Nephron progenitor cell (in vitro differentiated cells): Measurements from ENCODE around the gene DCLK2.
A peak's percentile ranks its signal among the peaks of the same experiment; 100 is the strongest.

Experiments
- DNase-seq: peaks from one replicate; pipeline ENCODE4 v3.0.0; 2021
- H3K27ac Mint-ChIP-seq: 2 replicates; pipeline ENCODE4 v1.8.0; 2021; ENCODE audit warnings: mild to moderate bottlenecking, moderate library complexity, mixed read lengths
- H3K27me3 Mint-ChIP-seq: 2 replicates; pipeline ENCODE4 v1.8.0; 2021; ENCODE audit warnings: mild to moderate bottlenecking, low read depth, mixed read lengths; ENCODE audit not compliant: poor library complexity
- H3K36me3 Mint-ChIP-seq: 2 replicates; pipeline ENCODE4 v1.8.0; 2021; ENCODE audit warnings: low read depth, mixed read lengths
- H3K4me1 Mint-ChIP-seq: 2 replicates; pipeline ENCODE4 v1.8.0; 2021; ENCODE audit warnings: mixed read lengths
- H3K4me3 Mint-ChIP-seq: 2 replicates; pipeline ENCODE4 v1.8.0; 2021; ENCODE audit warnings: mild to moderate bottlenecking, moderate library complexity, mixed read lengths
- H3K9me3 Mint-ChIP-seq: 2 replicates; pipeline ENCODE4 v1.8.0; 2021; ENCODE audit warnings: mild to moderate bottlenecking, moderate library complexity, mixed read lengths
- CTCF ChIP-seq: fragments of 200-600 bp; sonication (generic); IDR thresholded peaks from 2 replicates; pipeline ENCODE4 v1.5.0; 2021; ENCODE audit warnings: antibody characterized with exemption

Gene DCLK2

GRCh38 chr4:150127757-150128156, 49.5 kb downstream of the DCLK2 start:
- H3K27me3 Mint-ChIP-seq = peaks cover 7% of the 10 kb centered on the region

GRCh38 chr4:150130933-150131332, 52.7 kb downstream of the DCLK2 start:
- no peak for TF ChIP-seq CTCF
- no peak overlapping the region for H3K4me3 Mint-ChIP-seq
- H3K4me1 Mint-ChIP-seq = peaks cover 2% of the 10 kb centered on the region
- peaks cover 3% of the 10 kb centered on the region for H3K36me3 Mint-ChIP-seq
- DNase-seq = no peak
- peaks cover 8% of the 10 kb centered on the region for H3K27me3 Mint-ChIP-seq
- no peaks in the 10 kb centered on the region for H3K9me3 Mint-ChIP-seq
- H3K27ac Mint-ChIP-seq = no peak overlapping the region

More at GRCh38 chr4:150127757-150128156, 49.5 kb downstream of the DCLK2 start:
- Mint-ChIP-seq H3K9me3 (peaks cover 3% of the 10 kb centered on the region), H3K4me1 (peaks cover 4% of the 10 kb centered on the region), H3K27ac (no peak overlapping the region), H3K4me3 (no peak overlapping the region), H3K36me3 (no peaks in the 10 kb centered on the region)
- DNase-seq = no peak
- no peak for TF ChIP-seq CTCF

GRCh38 chr4:150131581-150132228, 53.5 kb downstream of the DCLK2 start:
- Mint-ChIP-seq H3K36me3 (peaks cover 4% of the 10 kb centered on the region), H3K9me3 (no peaks in the 10 kb centered on the region), H3K4me1 (peaks cover 7% of the 10 kb centered on the region), H3K27ac (no peak overlapping the region), H3K27me3 (peaks cover 8% of the 10 kb centered on the region), H3K4me3 (no peak overlapping the region)
- TF ChIP-seq CTCF = no peak
- DNase-seq = no peak

- no peaks in the 10 kb centered on the region for H3K9me3 Mint-ChIP-seq
- DNase-seq = no peak
- H3K4me1 Mint-ChIP-seq = peaks cover 12% of the 10 kb centered on the region
- no peak overlapping the region for H3K27ac Mint-ChIP-seq
- peaks cover 8% of the 10 kb centered on the region for H3K27me3 Mint-ChIP-seq
- H3K36me3 Mint-ChIP-seq = peaks cover 4% of the 10 kb centered on the region
- no peak overlapping the region for H3K4me3 Mint-ChIP-seq
- no peak for TF ChIP-seq CTCF
These were observed 55.4 kb downstream of the DCLK2 start for GRCh38 chr4:150133605-150134004.

GRCh38 chr4:150135134-150135772, 57.0 kb downstream of the DCLK2 start:
- Mint-ChIP-seq H3K36me3 (peaks cover 4% of the 10 kb centered on the region), H3K4me3 (no peak overlapping the region), H3K4me1 (peaks cover 15% of the 10 kb centered on the region), H3K9me3 (no peaks in the 10 kb centered on the region), H3K27ac (no peak overlapping the region), H3K27me3 (peaks cover 8% of the 10 kb centered on the region)
- TF ChIP-seq CTCF = no peak
- DNase-seq = no peak

GRCh38 chr4:150136036-150136435, 57.8 kb downstream of the DCLK2 start:
- peaks cover 4% of the 10 kb centered on the region for H3K36me3 Mint-ChIP-seq
- peaks cover 15% of the 10 kb centered on the region for H3K4me1 Mint-ChIP-seq
- no peak for TF ChIP-seq CTCF
- peaks cover 8% of the 10 kb centered on the region for H3K27me3 Mint-ChIP-seq
- no peak overlapping the region for H3K4me3 Mint-ChIP-seq
- no peaks in the 10 kb centered on the region for H3K9me3 Mint-ChIP-seq
- no peak for DNase-seq
- peak overlapping the region; percentile 14 for H3K27ac Mint-ChIP-seq
